Limb (tissue), 2 donors: ENCODE measurements around the gene SELPLG.
"Not testable (repeated sequence)": the region's sequence is repeated elsewhere in the genome, so short reads cannot be mapped to it uniquely, and the experiment has no call there.

Experiments used
- DNase-seq, 2 donors: peaks; one replicate each; pipeline ENCODE4 v3.0.0-alpha.2; 2016; ENCODE audit errors: extremely low spot score in 2 of 2

SELPLG gene

DNA sequence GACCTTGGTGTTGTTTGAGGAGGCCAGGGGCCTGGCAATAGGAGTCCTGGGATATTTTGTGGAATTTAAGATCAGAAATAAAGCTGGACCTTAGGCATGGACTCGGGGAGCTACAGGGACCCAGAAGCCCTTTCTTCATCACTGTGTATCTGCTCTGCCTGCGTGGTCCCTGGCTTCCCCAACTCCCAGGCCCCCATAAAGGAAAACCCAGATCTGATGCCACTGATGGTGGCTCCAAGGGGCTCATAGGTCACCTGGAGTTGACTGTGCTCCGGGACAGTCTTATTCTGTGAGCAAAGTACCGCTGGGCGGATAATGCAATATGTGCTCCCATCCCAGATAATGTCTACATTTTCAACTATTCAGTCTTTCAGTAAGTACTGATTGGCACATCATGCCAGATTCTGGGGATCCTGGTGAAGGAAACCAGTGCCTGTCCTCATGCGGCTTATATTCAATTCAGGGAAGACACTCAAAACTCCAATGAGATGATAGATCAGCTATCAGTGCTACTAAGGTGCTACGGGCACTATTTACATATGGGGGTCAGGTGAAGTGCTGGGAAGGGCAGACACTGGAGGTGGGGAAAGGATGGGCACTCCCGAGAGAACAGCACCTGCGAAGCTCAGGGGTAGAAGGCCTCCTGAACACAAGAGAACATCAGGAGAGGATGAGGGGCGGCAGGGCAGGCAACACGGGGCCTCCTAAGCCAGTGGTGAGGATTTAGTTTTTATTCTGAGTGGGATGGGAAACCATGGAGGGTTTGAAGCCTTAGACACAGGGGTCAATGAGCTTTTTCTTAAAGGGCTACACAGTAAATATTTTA lies 5.5 kb upstream of the SELPLG start:
- no peak for DNase-seq

DNA sequence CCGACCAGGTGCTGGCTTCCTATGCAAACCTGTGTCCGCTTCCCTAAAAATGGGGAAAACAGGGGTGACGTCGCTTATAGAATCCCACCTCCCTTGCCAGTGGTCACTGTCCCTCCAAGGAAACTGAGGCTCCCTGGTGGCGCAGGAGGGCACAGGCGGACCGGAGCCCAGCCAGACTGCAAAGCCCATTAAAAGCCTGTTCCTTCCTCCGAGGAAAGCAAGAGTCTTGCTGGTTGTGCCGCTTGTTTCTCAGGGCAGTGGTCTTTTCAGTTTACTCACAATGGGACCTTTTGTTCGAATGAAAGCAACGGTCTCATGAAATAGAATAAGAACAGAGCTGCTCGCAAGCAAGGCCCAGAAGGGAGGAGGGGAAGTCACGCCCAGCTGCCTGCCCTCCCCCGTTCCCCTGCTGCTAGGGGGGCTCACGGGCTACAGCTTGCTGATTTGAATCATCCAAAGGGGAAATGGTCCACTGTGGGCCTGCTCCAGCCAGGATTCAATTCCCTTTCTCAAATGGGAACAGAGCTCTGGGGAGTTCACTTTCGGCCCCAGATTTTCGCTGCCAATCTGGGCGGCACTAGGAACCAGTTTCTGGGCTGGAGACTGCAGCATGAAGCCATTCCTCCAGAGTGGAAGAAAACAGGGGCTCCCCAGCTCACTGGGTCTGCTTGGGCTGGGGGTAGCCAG lies 4.6 kb upstream of the SELPLG start:
- peak; percentile 62 to 78 for DNase-seq

DNA sequence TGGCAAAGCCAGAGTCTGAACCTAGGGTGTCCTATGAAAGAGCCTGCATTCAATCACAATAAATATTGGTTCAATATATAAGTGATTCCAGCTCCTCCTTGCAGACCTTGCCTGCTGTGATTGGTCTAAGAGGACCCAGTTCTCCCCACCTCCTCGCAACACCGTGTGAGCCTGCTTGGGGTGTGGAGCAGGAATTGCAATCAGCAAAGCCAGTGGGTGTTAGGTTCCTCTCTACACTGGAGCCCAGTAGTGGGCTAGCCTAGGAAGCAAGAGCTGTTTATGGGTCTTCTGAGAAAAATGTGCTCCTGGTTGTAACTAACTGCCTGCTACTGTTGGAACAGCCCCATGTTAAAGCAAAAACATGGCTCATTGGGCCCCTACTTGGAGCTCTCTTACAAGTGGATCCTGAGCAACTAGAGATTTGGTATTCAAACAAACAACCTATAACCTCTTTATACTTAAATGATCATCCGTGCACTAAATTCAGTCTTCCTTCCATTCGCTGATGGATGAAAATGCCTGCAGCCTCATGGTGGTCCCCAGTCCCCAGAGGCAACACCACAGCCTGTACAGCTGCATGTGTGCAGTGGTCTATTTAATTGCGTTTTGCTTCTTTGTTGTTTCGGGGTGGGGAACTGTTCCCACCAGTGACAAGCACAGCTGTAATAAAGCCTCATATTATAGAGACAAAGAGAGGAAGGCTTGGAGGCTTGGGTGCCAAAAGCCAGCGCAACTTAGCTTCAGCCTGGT lies 3.7 kb upstream of the SELPLG start:
- no peak for DNase-seq

DNA sequence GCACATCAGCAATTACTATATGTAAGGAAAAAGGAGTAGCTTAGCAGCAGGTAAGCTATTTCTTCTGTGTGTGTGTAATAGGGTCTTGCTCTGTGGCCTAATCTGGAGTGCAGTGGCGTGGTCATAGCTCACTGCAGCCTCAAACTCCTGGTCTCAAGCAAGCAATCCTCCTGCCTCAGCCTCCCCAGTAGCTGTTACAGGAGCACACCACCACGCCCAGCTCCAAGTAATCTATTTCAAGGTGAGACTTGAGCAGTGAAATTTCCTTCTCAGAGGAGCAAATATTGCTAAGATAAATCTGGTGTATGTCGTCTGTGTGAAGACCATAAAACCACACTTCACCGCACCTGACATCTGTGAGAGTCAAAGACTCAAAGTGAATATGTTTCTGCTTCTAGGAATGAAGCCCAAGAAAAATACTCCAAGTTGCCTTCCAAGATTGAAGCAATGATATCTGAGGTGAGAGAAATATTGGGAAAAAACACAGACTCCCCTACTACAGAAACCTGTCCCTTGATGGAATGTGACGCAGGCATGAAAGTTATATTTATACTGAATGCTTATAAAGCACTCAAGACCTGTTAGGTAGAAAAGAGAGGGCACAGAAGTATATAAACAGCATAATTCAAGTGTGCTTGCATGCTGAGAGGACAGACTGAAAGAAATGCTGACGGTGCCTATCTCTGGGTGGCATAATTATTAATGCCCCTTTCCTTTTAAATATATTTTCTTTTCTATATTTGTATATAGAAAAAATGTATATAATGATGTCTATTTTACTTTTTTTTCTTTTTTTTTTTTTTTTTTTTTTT lies 2.5 kb upstream of the SELPLG start:
- DNase-seq, result no peak

DNA sequence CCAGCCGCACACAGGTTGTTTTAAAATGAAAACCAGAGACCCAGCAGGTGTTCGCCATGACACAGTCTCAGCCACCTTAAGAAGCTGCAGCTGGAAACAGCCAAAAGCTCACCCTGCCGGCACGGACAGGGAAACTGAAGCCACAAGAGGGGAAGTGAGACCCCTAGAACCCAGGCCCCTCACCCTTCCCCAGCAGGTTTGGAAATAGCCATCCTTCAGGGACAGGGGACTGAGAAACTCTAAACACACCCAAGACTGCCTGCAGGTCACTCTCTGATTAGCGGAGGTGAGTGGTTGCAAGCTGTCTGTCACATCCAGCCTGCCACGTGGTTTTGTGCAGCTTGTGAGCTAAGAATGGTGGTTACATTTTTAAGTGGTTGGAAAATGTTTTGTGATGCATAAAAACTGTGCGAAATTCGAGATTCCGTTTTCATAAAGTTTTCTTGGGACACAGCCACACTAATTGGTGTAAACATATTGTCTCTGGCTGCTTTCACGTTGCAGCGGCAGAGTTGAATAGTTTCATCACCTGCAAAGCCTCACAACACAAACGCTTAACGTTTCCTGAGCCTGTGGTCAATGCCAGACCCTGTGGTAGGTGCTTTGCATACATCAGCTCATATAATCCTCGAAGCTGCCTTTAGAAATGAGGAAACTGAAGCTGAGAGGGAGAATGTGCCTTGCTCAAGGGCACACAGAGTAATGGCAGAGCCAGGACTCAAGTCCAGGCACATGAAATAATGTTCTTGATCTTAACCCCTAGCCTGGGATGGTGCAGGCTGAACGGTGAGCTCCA lies 1.7 kb upstream of the SELPLG start:
- no peak for DNase-seq

DNA sequence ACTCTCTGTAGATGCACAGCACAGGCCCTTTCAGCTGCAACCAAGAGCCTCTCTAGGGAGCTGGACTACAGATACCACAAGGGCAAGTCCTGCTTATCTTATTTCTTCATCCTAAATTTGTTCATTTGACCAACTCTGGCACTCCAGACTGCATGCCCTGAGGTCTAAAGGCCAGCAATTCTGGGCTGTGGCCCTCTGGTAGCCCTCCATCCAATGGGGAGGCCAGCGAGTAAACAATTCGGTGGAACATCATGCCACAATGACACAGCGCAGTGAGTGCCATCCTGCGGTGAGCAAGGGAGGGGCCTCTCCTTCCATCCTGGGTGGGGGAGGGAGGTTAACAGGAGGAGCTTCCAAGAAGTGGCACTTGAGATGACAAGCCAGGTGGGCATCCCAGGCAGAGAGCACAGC lies 652 bp upstream of the SELPLG start:
- peak in 1 of 2 donors; percentile 24 for DNase-seq

DNA sequence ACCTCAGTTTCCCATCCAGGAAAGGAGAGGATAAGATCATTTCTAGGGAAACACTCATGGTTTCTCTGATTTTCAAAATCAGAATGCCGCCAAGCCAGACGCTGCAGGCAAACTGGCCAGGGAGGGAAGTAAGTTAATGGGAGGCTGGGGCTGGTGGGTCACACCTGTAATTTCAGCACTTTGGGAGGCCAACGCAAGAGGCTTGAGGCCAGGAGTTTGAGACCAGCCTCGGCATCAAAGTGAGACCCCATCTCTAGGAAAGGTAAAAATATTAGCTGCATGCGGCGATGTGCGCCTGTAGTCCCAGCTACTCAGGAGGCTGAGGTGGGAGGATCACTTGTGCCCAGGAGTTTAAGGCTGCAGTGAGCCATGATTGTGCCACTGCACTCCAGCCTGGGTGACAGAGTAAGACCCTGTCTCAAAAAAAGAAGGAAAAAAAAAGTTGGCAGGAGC lies 587 bp downstream of the SELPLG start:
- DNase-seq, result peak in 1 of 2 donors; percentile 9

DNA sequence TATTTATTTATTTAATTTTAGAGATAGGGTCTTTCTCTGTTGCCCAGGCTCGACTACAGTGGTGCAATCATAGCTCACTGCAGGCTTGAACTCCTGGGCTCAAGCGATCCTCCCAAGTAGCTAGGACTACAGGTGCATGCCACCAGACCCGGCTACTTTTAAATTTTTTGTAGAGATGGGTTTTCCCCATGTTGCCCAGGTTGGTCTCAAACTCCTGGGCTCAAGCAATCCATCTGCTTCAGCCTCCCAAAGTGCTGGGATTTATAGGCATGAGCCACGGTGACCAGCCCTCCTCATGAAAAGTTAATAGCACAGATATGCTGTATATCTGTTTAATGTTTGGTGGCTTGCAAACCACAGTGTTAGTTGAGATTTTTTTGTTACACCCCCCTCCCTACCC lies 2.4 kb downstream of the SELPLG start:
- not testable (repeated sequence) for DNase-seq

DNA sequence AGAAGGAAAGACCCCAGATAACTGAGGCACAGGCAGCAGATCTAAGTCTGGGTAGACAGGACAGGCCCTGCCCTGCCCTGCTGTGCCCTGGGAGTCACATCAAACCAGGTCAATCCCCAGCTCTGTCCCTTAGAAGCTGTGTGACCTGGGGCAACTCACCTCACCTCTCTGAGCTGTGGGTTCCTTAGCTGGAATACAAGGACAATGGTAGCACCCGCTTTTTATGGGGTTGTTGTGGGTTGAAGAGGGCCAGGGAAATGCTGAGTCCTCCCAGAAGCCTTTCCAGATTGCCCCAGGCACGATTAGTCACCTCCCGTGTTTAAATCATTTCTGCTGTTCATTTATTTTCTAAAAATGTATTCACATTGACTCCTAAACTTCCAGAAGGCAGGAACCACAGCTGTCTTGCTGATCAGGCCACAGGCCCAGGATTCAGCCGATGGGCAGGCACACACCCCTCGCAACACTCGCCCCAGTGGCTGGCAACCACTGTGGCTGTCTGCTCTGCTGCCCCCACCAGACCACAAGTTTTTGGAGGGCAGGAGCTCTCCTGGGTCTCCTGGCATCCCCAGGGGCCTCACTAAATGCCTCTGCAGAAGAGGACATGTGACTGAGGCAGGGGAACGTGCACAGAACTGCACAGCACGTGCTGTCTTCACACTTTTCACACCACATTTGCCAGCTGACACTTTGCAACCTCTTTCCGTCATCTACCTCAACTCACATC lies 3.0 kb downstream of the SELPLG start:
- peak in 1 of 2 donors; percentile 23 for DNase-seq

DNA sequence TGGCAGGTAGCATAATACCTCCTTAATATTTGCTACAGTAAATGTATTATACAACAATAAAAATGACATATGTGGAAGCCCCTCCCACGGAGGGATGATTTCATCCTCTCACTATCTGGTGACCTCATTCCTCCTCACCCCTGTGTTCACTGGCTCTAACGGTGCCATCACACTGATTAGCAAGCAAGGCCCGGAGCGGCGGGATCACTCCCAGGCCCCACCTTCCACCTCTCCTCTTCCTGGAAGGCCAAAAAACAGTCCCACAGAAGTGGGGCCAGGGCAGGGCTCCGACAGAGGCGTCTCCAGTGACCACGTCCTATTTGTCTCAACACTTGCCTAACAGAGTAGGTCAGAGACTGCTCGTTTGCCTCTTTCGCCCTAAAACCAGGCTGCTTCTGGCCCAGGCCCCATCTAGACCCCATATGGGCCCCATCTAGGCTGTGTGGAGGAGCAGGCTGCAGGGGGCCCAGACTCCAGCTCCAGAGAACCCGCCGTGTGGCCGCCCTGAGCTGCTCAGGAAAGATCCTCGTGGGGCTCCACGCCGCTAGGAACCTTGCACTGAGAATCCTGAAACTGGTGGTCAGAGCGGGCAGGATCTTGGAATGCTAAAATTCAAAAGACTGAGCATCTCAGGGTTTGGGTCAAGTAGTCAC lies 3.7 kb downstream of the SELPLG start:
- DNase-seq, result peak; percentile 47 to 60

DNA sequence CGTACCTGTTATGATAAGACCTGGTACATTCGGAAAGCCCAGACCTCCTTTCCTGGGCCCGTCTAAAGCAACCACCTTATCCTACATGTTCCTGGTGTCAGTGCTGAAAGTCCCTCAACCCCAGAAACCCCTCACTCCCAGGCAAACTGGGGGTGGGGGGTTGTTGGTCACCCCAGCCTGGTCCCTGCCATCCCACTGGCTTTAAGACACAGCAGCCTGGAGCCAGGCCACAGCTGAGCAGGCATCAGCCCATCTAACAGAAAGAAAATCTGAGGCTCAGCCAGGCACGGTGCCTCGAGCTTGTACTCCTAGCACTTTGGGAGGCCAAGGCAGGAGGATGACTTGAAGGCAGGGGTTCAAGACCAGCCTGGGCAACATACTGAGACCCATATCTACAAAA lies 4.5 kb downstream of the SELPLG start:
- DNase-seq, result peak in 1 of 2 donors; percentile 25

DNA sequence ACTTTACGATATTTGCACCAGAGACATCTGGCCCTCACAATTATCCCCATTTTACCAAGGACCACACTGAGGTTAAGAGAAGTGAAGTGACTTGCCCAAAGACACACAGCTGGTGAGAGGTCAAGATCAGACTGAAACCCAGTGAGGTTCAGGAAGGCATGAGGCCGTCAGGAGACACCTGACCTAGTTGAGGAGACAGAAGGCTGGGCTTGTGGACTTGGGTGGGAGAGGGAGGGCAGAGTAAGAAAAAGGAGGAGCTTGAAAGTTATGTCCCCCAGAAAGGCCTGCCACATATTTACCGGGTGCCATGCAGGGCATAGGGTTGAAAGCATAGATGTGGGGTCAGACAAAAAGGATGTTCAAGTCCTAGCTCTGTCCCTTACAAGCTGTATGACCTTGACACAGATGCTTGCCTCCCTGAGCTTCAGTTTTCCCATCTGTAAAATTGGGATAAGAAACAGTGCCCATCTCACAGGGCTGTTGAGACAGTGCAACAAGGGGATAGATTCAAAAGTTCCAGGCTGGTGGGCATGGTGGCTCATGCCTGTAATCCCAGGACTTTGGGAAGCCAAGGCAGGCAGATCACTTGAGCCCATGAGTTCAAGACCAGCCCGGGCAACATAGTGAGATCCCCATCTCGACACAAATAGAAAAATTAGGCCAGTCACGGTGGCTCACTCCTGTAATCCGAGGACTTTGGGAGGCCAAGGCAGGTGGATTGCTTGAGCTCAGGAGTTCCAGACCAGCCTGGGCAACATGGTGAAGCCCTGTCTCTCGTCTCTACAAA lies 6.4 kb downstream of the SELPLG start:
- DNase-seq, result no peak

DNA sequence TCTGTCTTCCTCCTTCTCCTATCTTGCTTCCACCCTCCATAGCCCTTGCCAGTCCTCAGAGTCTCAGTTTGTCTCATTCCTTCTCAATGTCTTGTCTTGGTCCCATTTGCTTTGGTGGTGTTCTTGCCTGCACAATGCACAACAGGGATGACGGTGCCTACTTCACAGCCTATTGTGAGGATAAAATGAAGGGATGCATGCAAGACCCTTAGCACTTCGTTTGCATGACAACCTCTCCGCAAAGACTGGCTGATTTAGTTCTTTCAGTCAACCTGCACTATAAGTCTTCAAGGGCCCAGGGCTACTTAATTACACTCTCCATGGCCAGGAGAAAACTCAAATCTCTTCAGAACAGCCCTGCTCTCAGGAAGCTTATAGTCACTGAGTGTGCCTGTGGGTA lies 8.5 kb downstream of the SELPLG start:
- DNase-seq, result no peak

DNA sequence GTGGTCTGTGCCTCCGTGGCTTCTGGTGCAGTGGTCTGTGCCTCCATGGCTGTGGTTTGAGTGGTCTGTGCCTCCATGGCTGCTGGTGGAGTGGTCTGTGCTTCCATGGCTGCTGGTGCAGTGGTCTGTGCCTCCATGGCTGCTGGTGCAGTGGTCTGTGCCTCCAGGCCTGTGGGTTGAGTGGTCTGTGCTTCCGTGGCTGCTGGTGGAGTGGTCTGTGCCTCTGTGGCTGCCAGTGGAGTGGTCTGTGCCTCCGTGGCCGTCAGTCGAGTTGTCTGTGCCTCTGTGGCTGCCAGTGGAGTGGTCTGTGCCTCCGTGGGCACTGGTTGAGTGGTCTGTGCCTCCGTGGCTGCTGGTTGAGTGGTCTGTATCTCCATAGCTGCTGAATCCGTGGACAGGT lies 10.1 kb downstream of the SELPLG start:
- DNase-seq, result no peak

DNA sequence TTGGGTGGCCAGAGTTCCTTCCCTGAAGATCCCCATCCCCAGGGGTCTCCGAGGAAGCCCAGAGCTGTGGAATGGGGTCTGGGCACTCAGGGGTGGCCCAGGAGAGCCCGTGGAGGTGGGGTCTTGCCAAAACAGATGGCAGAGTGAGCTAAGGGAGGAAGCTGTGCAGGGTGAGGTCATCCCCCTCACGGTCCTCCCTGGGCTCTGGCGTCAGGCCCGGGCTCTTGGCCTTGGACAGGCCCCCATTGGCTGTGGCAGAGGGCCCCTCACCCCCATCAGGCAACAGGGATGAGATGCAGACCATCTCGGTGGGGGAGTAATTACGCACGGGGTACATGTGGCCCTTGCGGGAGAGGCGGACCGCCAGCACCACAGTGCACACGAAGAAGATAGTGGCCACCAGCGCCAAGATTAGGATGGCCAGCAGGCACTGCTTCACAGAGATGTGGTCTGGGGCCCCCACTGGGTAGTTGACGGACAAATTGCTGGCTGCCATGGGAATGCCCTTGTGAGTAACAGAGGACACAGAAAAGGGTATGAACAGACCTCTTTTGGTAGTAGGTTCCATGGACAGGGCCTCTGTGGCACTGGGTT lies 10.7 kb downstream of the SELPLG start:
- DNase-seq, result no peak

DNA sequence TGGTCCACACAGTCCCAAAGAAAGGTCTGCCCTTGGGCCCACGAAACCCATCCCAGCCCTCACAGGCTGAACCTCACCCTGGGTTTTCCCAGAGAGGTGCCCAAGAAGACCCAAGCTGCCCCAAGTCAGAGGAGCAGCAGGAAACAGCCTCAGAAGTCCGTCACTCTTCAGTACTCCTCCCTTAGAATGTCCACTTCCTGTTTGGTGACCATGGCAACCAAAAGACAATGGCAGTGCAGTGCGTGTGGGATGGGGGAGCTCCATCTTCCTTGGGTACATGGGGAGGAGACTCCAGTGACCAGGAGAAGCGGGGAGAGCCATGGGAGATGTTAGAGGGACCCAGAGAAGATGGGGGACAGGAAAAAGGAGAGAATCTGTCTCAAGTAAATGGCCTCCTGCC lies 11.3 kb downstream of the SELPLG start:
- DNase-seq, result no peak

DNA sequence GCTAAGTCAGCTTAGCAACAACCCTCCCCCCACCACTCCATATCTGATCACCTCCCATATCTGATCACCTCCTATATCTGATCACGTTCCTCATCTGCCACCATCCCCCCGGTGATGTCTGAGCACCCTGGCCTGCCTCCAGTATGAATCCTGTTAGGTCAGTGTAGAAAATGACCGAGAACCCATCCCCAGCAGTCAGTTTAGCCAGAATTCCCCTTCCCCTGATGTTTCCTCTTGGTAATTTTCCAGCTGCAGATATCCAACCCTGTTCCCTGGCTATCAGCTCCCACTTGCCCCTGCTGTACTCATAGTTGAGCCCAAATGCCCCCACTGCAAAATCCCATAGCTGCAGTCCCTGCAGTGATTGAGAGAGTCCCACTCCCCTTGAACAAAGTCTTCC lies 12.5 kb downstream of the SELPLG start:
- DNase-seq, result no peak

DNA sequence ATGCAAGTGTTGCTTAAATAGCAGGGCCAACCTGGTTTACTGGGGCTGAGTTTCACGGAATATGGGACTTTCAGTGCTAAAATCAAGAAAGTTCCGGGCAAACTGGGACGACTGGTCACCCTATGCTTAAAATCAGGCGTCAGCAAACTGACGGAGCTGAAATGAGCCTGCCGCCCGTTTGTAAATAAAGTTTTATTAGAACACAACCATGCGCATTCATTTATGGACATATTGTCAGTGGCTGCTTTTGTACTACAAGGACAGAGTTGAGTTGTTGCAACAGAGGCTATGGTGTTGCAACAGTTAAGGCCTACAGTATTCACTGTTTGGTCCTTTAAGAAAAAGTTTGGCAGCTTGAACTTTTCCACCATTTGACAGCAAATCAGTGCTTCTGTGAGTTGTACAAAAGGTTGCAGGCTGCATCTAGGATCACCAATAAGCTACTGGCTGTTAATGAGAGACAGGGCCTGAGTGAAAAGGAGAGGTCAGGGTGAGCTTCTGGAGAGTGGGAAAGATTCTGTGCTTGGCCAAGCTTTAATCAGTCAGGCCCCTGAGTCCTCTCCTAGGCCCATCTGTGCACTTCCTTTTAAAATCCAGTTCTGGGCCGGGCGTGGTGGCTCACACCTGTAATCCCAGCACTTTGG lies 13.3 kb downstream of the SELPLG start:
- DNase-seq, result no peak
